GM18502 (cell line): ENCODE measurements around the gene TMEM242.
A peak's percentile ranks its signal among the peaks of the same experiment; 100 is the strongest.
"Not testable (repeated sequence)": the region's sequence is repeated elsewhere in the genome, so short reads cannot be mapped to it uniquely, and the experiment has no call there.

Source experiments
- ATAC-seq: cut with Tn5 transposase; IDR thresholded peaks from one replicate; pipeline ENCODE4 v1.9.1; 2021; ENCODE audit warnings: mild to moderate bottlenecking; ENCODE audit not compliant: unreplicated experiment, poor library complexity

Gene TMEM242

GRCh38 chr6:157323255-157323965, at the start of gene TMEM242:
Gene TMEM242 (minus strand): TSS chr6:157323519. CDS start chr6:157323499, 20 bp downstream.
- ATAC-seq: peak; percentile 94

GRCh38 chr6:157372501-157373280, 49.4 kb upstream of the TMEM242 start:
- no peak for ATAC-seq

GRCh38 chr6:157370755-157371154, 47.4 kb upstream of the TMEM242 start:
- no peak for ATAC-seq

GRCh38 chr6:157368359-157369049, 45.2 kb upstream of the TMEM242 start:
- ATAC-seq: no peak

GRCh38 chr6:157366648-157367047, 43.3 kb upstream of the TMEM242 start:
- ATAC-seq: no peak

- ATAC-seq: no peak
Observed at GRCh38 chr6:157364705-157365104, 41.4 kb upstream of the TMEM242 start.

GRCh38 chr6:157361886-157362285, 38.6 kb upstream of the TMEM242 start:
- no peak for ATAC-seq

GRCh38 chr6:157358287-157358686, 35.0 kb upstream of the TMEM242 start:
- no peak for ATAC-seq

- ATAC-seq: no peak
Observed at GRCh38 chr6:157346373-157346772, 23.1 kb upstream of the TMEM242 start.

- ATAC-seq: no peak
Observed at GRCh38 chr6:157343732-157344131, 20.4 kb upstream of the TMEM242 start.

- ATAC-seq: no peak
Observed at GRCh38 chr6:157339432-157339831, 16.1 kb upstream of the TMEM242 start.

GRCh38 chr6:157337751-157338150, 14.4 kb upstream of the TMEM242 start:
- no peak for ATAC-seq

GRCh38 chr6:157337276-157337675, 14.0 kb upstream of the TMEM242 start:
- not testable (repeated sequence) for ATAC-seq

GRCh38 chr6:157335829-157336228, 12.5 kb upstream of the TMEM242 start:
- ATAC-seq: no peak

GRCh38 chr6:157333956-157334355, 10.6 kb upstream of the TMEM242 start:
- ATAC-seq: no peak

GRCh38 chr6:157333537-157333936, 10.2 kb upstream of the TMEM242 start:
- ATAC-seq: no peak

- no peak for ATAC-seq
Observed at GRCh38 chr6:157332813-157333212, 9.5 kb upstream of the TMEM242 start.

- no peak for ATAC-seq
Observed at GRCh38 chr6:157330831-157331230, 7.5 kb upstream of the TMEM242 start.

GRCh38 chr6:157329829-157330228, 6.5 kb upstream of the TMEM242 start:
- no peak for ATAC-seq

GRCh38 chr6:157328108-157328692, 4.9 kb upstream of the TMEM242 start:
- no peak for ATAC-seq

GRCh38 chr6:157326979-157327378, 3.7 kb upstream of the TMEM242 start:
- ATAC-seq: no peak
